Left cardiac atrium (tissue), 4 donors: Measurements from ENCODE around the gene APOL1. TPM values are rescaled to one million over a fixed set of nuclear protein-coding genes. Genes with fewer than 3 reads are reported as not detected.
A peak's percentile ranks its signal among the peaks of the same experiment; 100 is the strongest.
"Not testable (repeated sequence)": the region's sequence is repeated elsewhere in the genome, so short reads cannot be mapped to it uniquely, and the experiment has no call there.

Experiments
- ATAC-seq, 2 donors: fragments of 200-7000 bp; cut with Tn5 transposase; one replicate each; pipeline ENCODE4 v1.9.1; 2020; ENCODE audit warnings: mild to moderate bottlenecking in 2 of 2, moderate library complexity in 2 of 2
- DNase-seq: peaks from one replicate; pipeline ENCODE4 v3.0.0-alpha.2; 2020
- intact Hi-C, 2 donors: fragments of 100-400 bp; cut with DNase I; formaldehyde crosslinking; loops; one replicate each; pipeline versions ENCODE4 v1.14.1 to v1.15.1; 2022 to 2023
- total RNA-seq, 2 donors: library from RNA; stranded (reverse); fragmentation: NEBNext Ultra II Directional; extraction: Animal tissue kit (Norgen Biotek cat#: 25700); gene quantifications; one replicate each; pipeline ENCODE4 v1.2.1, GENCODE V29; 2021
- donor health status: DM: no; HTN: yes; CAD: no.
- donor health status: DM: no; HTN: yes; CAD: no; lungs with severe emphysema.
- donor health status: DM: yes; HTN: yes; CAD: no.
- donor health status: Dilated cardiomyopathy.

The APOL1 gene
- total RNA-seq, 2 donors from 2014 or later: 26.5 to 40.7 TPM

GRCh38 chr22:36284171-36284571, 31.2 kb downstream of the APOL1 start:
- DNase-seq (no peak), ATAC-seq (no peak)
- intact Hi-C loops: loop anchor here in 1 of 2 donors (10.0 kb wide), 1 partner anchor 89 kb away; no protein-coding TSS in a partner anchor

GRCh38 chr22:36285017-36285416, 32.1 kb downstream of the APOL1 start:
- intact Hi-C loops: loop anchor here in 1 of 2 donors (10.0 kb wide), 1 partner anchor 90 kb away; no protein-coding TSS in a partner anchor
- DNase-seq (peak; percentile 20), ATAC-seq (no peak)

- ATAC-seq (no peak), DNase-seq (peak; percentile 13)
- intact Hi-C loops: loop anchor here in 1 of 2 donors (10.0 kb wide), 1 partner anchor 91 kb away; no protein-coding TSS in a partner anchor
Observed at GRCh38 chr22:36285545-36285944, 32.6 kb downstream of the APOL1 start.

GRCh38 chr22:36286096-36286957, 33.4 kb downstream of the APOL1 start:
- intact Hi-C loops: loop anchor here in 1 of 2 donors (10.0 kb wide), 1 partner anchor 92 kb away; no protein-coding TSS in a partner anchor
- DNase-seq (peak; percentile 74), ATAC-seq (peak; percentile 61 to 92)

GRCh38 chr22:36287881-36288515, 35.1 kb downstream of the APOL1 start:
- DNase-seq (peak; percentile 21), ATAC-seq (no peak)
- intact Hi-C loops: loop anchor here in 1 of 2 donors (10.0 kb wide), 1 partner anchor 93 kb away; no protein-coding TSS in a partner anchor

GRCh38 chr22:36288571-36289405, 35.9 kb downstream of the APOL1 start:
- no peak for ATAC-seq
- intact Hi-C loops: loop anchor here in 1 of 2 donors (10.0 kb wide), 1 partner anchor 94 kb away; no protein-coding TSS in a partner anchor
- DNase-seq: peak; percentile 17

GRCh38 chr22:36289406-36289870, 36.5 kb downstream of the APOL1 start:
- no peak for ATAC-seq
- peak; percentile 17 for DNase-seq
- intact Hi-C loops: loop anchor here in 1 of 2 donors (10.0 kb wide), 1 partner anchor 95 kb away; no protein-coding TSS in a partner anchor

- peak; percentile 12 for DNase-seq
- not testable (repeated sequence) for ATAC-seq
- intact Hi-C loops: loop anchor here in 1 of 2 donors (10.0 kb wide), 1 partner anchor 95 kb away; no protein-coding TSS in a partner anchor
Observed at GRCh38 chr22:36289948-36290371, 37.0 kb downstream of the APOL1 start.

GRCh38 chr22:36290391-36291075, 37.6 kb downstream of the APOL1 start:
- intact Hi-C loops, ATAC-seq: not testable (repeated sequence)
- DNase-seq: peak; percentile 10

GRCh38 chr22:36291831-36292740, 39.2 kb downstream of the APOL1 start:
- DNase-seq (peak; percentile 24), ATAC-seq (peak in 1 of 2 donors; percentile 2)
- intact Hi-C loops: no loop called here

- peak in 1 of 2 donors; percentile 1 for ATAC-seq
- peak; percentile 17 for DNase-seq
- intact Hi-C loops: no loop called here
Observed at GRCh38 chr22:36292823-36293530, 40.0 kb downstream of the APOL1 start.

GRCh38 chr22:36293606-36294292, 40.8 kb downstream of the APOL1 start:
- ATAC-seq (no peak), DNase-seq (peak; percentile 16)

GRCh38 chr22:36294293-36294620, 41.3 kb downstream of the APOL1 start:
- ATAC-seq: no peak
- no peak for DNase-seq
- intact Hi-C loops: no loop called here

More at GRCh38 chr22:36293606-36294292, 40.8 kb downstream of the APOL1 start:
- intact Hi-C loops: no loop called here

GRCh38 chr22:36294801-36295200, 41.9 kb downstream of the APOL1 start:
- ATAC-seq (no peak), DNase-seq (peak; percentile 12)
- intact Hi-C loops: no loop called here

GRCh38 chr22:36295247-36295646, 42.3 kb downstream of the APOL1 start:
- no peak for ATAC-seq
- intact Hi-C loops: no loop called here
- peak; percentile 16 for DNase-seq

- ATAC-seq: no peak
- intact Hi-C loops: no loop called here
- DNase-seq: no peak
Observed at GRCh38 chr22:36296690-36297089, 43.8 kb downstream of the APOL1 start.
